Measurements from ENCODE around the gene EYA3.

Gene EYA3

GRCh38 chr1:27968692-27969091 lies 119.7 kb downstream of the EYA3 start:
- H3K9me3 ChIP-seq (ENCODE audit: control insufficient read depth, low read length): no peaks in the 10 kb centered on the region
- peaks cover 7% of the 10 kb centered on the region for H3K36me3 ChIP-seq (ENCODE audit: control insufficient read depth, insufficient read depth, low read length)
- no peak overlapping the region for H3K4me3 ChIP-seq (ENCODE audit: low read length)
- no peak overlapping the region for H3K9ac ChIP-seq (ENCODE audit: low read length)
- no peaks in the 10 kb centered on the region for H3K4me1 ChIP-seq (ENCODE audit: control insufficient read depth, insufficient read depth, low read length)
- H3K27me3 ChIP-seq (ENCODE audit: control insufficient read depth, insufficient read depth, low read length): no peaks in the 10 kb centered on the region

GRCh38 chr1:27967884-27968466 lies 120.4 kb downstream of the EYA3 start:
- peaks cover 7% of the 10 kb centered on the region for H3K36me3 ChIP-seq (ENCODE audit: control insufficient read depth, insufficient read depth, low read length)
- H3K27me3 ChIP-seq (ENCODE audit: control insufficient read depth, insufficient read depth, low read length): no peaks in the 10 kb centered on the region
- H3K4me3 ChIP-seq (ENCODE audit: low read length): no peak overlapping the region
- H3K4me1 ChIP-seq (ENCODE audit: control insufficient read depth, insufficient read depth, low read length): no peaks in the 10 kb centered on the region
- no peaks in the 10 kb centered on the region for H3K9me3 ChIP-seq (ENCODE audit: control insufficient read depth, low read length)
- no peak overlapping the region for H3K9ac ChIP-seq (ENCODE audit: low read length)

- peaks cover 7% of the 10 kb centered on the region for H3K36me3 ChIP-seq (ENCODE audit: control insufficient read depth, insufficient read depth, low read length)
- no peaks in the 10 kb centered on the region for H3K27me3 ChIP-seq (ENCODE audit: control insufficient read depth, insufficient read depth, low read length)
- H3K9ac ChIP-seq (ENCODE audit: low read length): no peak overlapping the region
- no peak overlapping the region for H3K4me3 ChIP-seq (ENCODE audit: low read length)
- no peaks in the 10 kb centered on the region for H3K9me3 ChIP-seq (ENCODE audit: control insufficient read depth, low read length)
- no peaks in the 10 kb centered on the region for H3K4me1 ChIP-seq (ENCODE audit: control insufficient read depth, insufficient read depth, low read length)
Measured at GRCh38 chr1:27967106-27967883, 121.1 kb downstream of the EYA3 start.

GRCh38 chr1:27966402-27967105 lies 121.9 kb downstream of the EYA3 start:
- no peaks in the 10 kb centered on the region for H3K9me3 ChIP-seq (ENCODE audit: control insufficient read depth, low read length)
- no peak overlapping the region for H3K4me3 ChIP-seq (ENCODE audit: low read length)
- H3K4me1 ChIP-seq (ENCODE audit: control insufficient read depth, insufficient read depth, low read length): peaks cover 4% of the 10 kb centered on the region
- no peak overlapping the region for H3K9ac ChIP-seq (ENCODE audit: low read length)
- no peaks in the 10 kb centered on the region for H3K27me3 ChIP-seq (ENCODE audit: control insufficient read depth, insufficient read depth, low read length)
- peaks cover 7% of the 10 kb centered on the region for H3K36me3 ChIP-seq (ENCODE audit: control insufficient read depth, insufficient read depth, low read length)

- Histone ChIP-seq H3K4me3 (ENCODE audit: low read length) (no peak overlapping the region), H3K4me1 (ENCODE audit: control insufficient read depth, insufficient read depth, low read length) (peaks cover 24% of the 10 kb centered on the region), H3K36me3 (ENCODE audit: control insufficient read depth, insufficient read depth, low read length) (peaks cover 7% of the 10 kb centered on the region), H3K27me3 (ENCODE audit: control insufficient read depth, insufficient read depth, low read length) (no peaks in the 10 kb centered on the region), H3K9ac (ENCODE audit: low read length) (no peak overlapping the region), H3K9me3 (ENCODE audit: control insufficient read depth, low read length) (no peaks in the 10 kb centered on the region)
Measured at GRCh38 chr1:27963393-27963792, 125.0 kb downstream of the EYA3 start.

- peak overlapping the region; percentile 88 for H3K9ac ChIP-seq (ENCODE audit: low read length)
Measured at GRCh38 chr1:27961646-27962221, 126.7 kb downstream of the EYA3 start.

GRCh38 chr1:27960762-27961645 lies 127.4 kb downstream of the EYA3 start:
- H3K4me3 ChIP-seq (ENCODE audit: low read length): peak overlapping the region; percentile 86

More at GRCh38 chr1:27961646-27962221, 126.7 kb downstream of the EYA3 start:
- Histone ChIP-seq H3K4me1 (ENCODE audit: control insufficient read depth, insufficient read depth, low read length) (peaks cover 30% of the 10 kb centered on the region), H3K9me3 (ENCODE audit: control insufficient read depth, low read length) (no peaks in the 10 kb centered on the region), H3K4me3 (ENCODE audit: low read length) (no peak overlapping the region), H3K27me3 (ENCODE audit: control insufficient read depth, insufficient read depth, low read length) (no peaks in the 10 kb centered on the region), H3K36me3 (ENCODE audit: control insufficient read depth, insufficient read depth, low read length) (peaks cover 5% of the 10 kb centered on the region)

GRCh38 chr1:27959792-27960603 lies 128.4 kb downstream of the EYA3 start, which contains the start of gene XKR8:
Gene XKR8, plus strand, starts transcription at chr1:27959973. Its CDS starts 97 bp downstream, at chr1:27960070.
- Histone ChIP-seq H3K9me3 (ENCODE audit: control insufficient read depth, low read length) (no peaks in the 10 kb centered on the region), H3K36me3 (ENCODE audit: control insufficient read depth, insufficient read depth, low read length) (peaks cover 3% of the 10 kb centered on the region), H3K4me1 (ENCODE audit: control insufficient read depth, insufficient read depth, low read length) (peaks cover 30% of the 10 kb centered on the region), H3K27me3 (ENCODE audit: control insufficient read depth, insufficient read depth, low read length) (no peaks in the 10 kb centered on the region), H3K4me3 (ENCODE audit: low read length) (peak within 1 kb of the TSS; percentile 86), H3K9ac (ENCODE audit: low read length) (peak within 1 kb of the TSS; percentile 88)

More at GRCh38 chr1:27960762-27961645, 127.4 kb downstream of the EYA3 start:
- Histone ChIP-seq H3K36me3 (ENCODE audit: control insufficient read depth, insufficient read depth, low read length) (peaks cover 3% of the 10 kb centered on the region), H3K9me3 (ENCODE audit: control insufficient read depth, low read length) (no peaks in the 10 kb centered on the region), H3K4me1 (ENCODE audit: control insufficient read depth, insufficient read depth, low read length) (peaks cover 30% of the 10 kb centered on the region), H3K27me3 (ENCODE audit: control insufficient read depth, insufficient read depth, low read length) (no peaks in the 10 kb centered on the region), H3K9ac (ENCODE audit: low read length) (peak overlapping the region; percentile 88)

GRCh38 chr1:27958513-27958912 lies 129.9 kb downstream of the EYA3 start:
- H3K9me3 ChIP-seq (ENCODE audit: control insufficient read depth, low read length): no peaks in the 10 kb centered on the region
- H3K4me1 ChIP-seq (ENCODE audit: control insufficient read depth, insufficient read depth, low read length): peaks cover 33% of the 10 kb centered on the region
- no peak overlapping the region for H3K9ac ChIP-seq (ENCODE audit: low read length)
- H3K36me3 ChIP-seq (ENCODE audit: control insufficient read depth, insufficient read depth, low read length): no peaks in the 10 kb centered on the region
- H3K27me3 ChIP-seq (ENCODE audit: control insufficient read depth, insufficient read depth, low read length): no peaks in the 10 kb centered on the region
- no peak overlapping the region for H3K4me3 ChIP-seq (ENCODE audit: low read length)

- Histone ChIP-seq H3K27me3 (ENCODE audit: control insufficient read depth, insufficient read depth, low read length) (no peaks in the 10 kb centered on the region), H3K4me1 (ENCODE audit: control insufficient read depth, insufficient read depth, low read length) (peaks cover 42% of the 10 kb centered on the region), H3K4me3 (ENCODE audit: low read length) (no peak overlapping the region), H3K9me3 (ENCODE audit: control insufficient read depth, low read length) (no peaks in the 10 kb centered on the region), H3K36me3 (ENCODE audit: control insufficient read depth, insufficient read depth, low read length) (no peaks in the 10 kb centered on the region), H3K9ac (ENCODE audit: low read length) (no peak overlapping the region)
Measured at GRCh38 chr1:27957655-27958054, 130.8 kb downstream of the EYA3 start.

All from mucosa of stomach (tissue), 1 donor.